RPMI7951 (cell line): ENCODE results near the gene RCVRN. TPM values are rescaled to one million over a fixed set of nuclear protein-coding genes. Genes with fewer than 3 reads are reported as not detected.
A peak's percentile ranks its signal among the peaks of the same experiment; 100 is the strongest.

ENCODE experiments used
- DNase-seq: peaks from one replicate; pipeline ENCODE4 v3.0.0-alpha.2; 2012; ENCODE audit warnings: low read depth
- total RNA-seq: library from RNA; depleted of rRNA; stranded (reverse); fragments of >200 nt; shearing (Covaris generic); gene quantifications from 2 replicates; pipeline ENCODE4 v1.2.3, GENCODE V29; 2014; rRNA removed

The RCVRN gene
- 0.36 TPM in 1 of 2 replicates, not detected in the other for total RNA-seq

DNA sequence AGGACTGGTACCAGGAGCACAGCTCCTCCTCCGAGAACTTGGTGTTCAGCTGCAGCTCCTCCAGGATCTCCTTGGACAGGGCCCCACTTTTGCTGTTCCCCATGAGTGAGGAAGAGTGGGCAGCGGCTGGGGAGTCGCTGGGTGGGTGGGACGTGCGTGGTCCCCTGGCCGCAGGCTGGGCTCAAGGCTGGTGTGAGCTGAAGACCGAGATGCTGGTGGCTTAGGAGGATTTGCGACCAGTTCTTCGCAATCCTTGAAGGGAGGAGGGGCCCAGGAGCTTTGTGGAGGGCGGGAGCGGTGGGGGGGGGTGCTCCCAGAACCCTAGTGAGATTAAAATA is at the start of gene RCVRN:
RCVRN (minus strand) TSS at position 194 of the 338 bp plus-strand sequence; CDS start at position 103, 91 bp downstream.
- DNase-seq: no peak

DNA sequence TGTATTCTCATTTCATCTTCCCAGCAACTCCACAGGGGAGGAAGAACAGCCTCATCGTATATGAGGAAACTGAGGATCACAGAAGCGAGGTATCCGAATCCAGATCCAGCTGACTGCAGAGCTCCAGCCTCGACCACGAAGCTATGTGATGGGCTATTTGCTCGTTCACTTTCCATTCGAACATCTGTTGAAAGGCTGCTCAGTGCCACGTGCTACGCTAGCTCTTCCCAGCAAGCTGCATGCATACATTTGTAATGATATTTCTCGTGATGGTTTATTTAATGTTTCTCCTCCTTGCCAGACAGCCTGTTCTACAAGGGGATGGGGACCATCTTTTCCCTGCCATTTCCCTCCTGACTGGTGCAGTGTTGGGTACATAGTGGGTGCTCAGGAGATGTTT is 48.4 kb upstream of the RCVRN start:
- no peak for DNase-seq

DNA sequence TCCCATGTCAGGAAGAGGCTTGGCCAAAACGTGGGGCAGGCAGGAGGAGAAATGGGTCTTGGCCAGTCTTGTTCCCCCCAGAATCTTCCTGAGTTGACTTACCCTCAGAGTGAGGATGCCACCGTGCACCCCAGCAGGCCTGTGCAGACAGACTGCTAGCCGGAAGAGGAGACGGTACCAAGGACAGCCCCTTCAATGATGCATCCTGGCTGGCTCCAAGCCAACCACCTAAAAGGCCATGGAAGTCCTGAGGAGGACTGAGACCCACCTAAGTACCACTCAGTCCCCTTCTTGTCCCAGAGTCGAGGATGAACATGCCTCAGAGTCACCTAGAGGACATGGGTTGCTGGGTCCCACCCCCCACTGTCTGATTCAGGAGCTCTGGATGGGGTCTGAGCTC is 46.7 kb upstream of the RCVRN start:
- DNase-seq: no peak

DNA sequence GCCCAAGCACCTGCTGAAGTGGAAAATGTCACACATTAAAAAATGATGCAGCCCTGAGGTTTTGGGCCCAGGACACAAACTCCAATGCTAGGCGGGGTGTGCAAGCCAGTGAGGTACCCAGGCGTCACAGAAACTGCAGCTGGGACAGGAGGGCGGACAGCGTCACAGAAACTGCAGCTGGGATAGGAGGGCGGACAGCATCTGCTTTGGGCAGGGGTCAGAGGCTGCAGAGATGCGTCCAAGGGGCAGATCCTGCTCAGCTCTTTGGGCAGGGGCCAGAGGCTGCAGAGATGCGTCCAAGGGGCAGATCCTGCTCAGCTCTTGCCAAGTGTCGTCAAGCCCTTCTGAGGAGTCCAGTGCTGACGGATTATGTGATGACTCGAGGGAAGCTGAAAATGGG is 43.9 kb upstream of the RCVRN start:
- DNase-seq: no peak

DNA sequence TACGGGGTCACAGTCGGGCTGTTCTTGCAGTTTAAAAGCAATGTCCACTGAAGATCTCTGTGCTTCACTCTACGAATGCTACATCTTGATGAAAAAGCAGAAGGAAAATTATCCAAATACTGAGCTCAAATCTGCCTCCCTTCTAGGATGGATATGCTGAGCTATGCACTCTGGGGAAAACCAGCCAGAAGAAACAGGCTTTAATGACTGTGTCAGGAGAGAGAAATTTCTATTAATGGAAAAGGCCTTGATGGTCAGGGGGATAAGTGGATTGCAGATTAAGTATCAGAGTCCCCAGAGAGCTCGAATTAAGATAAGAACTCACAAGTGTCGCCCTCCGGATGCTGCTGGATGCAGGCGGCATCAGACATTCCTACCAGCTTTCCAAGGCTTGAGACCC is 39.6 kb upstream of the RCVRN start:
- DNase-seq: no peak

DNA sequence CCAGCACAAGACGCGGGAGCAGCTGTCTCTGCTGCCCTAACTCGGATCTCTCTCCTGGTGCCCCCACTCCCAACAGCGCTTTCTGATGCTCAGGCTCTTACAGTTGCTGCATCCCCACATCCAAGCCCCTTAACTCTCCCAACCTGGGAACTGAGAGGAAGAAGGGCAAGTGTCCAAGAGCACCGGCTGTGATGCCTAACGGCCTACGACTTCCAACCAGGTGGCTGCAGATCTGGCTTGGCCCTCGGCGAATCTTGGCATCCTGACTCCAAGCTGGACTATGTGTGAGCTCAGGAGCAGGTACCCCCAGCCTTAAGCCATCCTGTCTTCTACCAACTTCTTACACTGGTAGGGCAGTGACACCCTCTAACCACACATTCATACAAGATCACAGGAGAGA is 38.3 kb upstream of the RCVRN start:
- no peak for DNase-seq

DNA sequence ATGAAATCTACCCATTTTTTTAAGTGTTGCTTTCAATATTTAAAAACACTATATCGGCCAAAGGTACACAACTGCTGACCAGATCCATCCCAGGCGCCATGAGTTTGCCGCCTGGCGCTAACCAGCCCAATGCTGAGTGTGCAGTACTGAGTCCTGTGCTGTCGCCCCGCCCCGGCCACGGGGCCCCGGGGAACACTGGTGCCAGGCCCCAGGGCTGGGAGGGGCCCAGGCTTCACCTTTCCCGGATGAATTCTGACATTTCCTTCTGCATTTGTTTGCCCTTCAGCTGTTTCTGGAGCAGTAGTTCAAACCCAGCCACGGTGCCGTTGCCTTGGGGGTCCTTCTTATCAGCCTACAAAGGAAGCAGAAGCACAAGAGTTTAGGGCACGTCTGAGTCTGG is 37.8 kb upstream of the RCVRN start:
- DNase-seq: no peak

DNA sequence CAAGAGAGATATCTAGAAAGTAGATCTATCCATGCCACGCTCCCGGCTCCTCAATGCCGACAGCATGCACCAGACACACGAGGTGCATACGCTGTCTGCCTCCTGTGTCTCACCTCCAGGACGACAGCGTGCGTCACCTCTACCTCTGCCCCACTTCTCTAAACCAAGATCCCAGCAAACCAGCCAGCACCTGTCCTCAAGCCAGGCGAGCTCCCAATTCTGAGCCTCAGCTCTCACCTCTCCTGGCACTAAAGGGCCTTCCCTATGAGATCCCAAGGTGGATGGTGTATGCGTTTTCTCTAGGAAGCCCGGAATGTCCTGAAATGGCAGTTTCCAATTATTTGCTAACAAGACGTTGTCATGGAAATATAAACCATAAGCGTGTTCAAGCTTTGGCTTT is 36.2 kb upstream of the RCVRN start:
- DNase-seq: no peak

DNA sequence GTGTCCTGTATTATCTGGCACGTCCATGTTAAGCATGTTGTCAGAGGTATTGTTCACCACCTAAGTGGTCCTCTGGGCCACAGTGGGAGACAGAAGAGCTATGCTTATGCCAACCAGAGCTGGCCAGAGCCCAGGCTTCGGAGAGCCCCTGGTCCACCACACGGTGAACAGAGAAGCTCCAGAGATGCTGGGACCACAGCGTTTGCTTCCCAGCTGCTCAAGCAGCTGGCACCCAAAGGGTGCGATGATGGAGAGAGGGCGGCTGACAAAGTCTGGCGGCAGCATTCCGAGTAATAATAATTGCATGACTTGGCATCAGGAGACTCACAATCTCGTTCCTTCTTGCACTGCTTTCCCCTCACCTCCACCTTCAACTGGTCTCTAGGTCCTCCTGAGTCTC is 35.8 kb upstream of the RCVRN start:
- DNase-seq: no peak

DNA sequence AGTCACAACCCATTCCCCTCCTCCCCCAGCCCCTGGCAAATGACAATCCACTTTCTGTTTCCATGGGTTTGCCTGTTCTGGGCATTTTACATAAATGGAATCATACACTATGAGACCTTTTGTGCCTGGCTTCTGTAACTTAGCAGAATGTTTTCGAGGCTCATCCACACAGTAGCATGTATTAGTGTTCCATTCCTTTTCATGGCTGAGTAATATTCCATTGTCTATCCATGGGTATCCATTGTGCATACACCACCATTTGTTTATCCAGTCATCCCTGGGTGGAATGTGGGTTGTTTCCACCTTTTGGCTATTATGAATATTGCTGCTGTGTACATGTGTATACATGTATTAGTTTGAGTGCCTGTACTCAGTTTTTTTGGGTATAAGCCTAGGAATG is 33.7 kb upstream of the RCVRN start:
- DNase-seq: no peak

DNA sequence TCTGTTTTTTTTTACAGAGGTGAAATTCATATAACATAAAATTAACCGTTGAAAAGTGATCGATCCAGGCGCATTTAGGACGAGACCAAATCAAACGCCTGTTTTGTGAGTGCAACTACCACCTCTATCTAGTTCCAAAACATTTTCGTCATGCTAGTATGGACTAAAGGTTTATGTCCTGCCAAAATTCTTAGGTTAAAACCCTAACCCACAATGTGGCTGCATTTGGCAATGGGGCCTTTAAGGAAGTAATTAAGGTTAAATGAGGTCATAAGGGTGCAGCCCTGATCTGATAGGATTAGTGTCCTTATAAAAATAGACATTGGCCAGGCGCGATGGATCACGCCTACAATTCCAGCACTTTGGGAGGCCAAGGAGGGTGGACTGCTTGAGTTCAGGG is 32.8 kb upstream of the RCVRN start:
- no peak for DNase-seq

DNA sequence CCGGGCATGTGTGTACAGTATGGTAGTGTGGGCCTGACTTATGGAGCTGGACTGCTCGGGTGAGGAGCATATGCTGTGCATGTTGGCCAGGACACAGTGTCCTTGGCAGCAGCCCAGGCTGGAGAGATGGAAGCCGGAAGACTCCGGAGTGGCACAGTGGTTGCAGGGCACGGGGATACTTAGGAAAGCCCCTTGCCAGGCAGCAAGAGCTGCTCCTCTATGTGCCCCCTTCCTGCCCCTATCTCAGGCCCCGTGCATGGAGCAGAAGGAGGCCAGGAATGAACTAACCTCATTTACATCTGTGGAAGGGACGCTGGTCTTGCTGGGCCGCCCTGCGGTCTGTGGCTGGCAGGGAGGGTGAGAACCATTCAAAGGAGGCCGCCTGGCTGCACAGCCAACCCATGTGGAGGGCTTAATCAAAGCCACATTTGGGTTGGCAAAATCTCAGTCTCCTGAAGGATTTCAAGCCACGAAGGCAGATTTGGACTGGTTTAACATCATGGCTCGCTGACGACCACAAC is 32.2 kb upstream of the RCVRN start:
- peak; percentile 27 for DNase-seq

DNA sequence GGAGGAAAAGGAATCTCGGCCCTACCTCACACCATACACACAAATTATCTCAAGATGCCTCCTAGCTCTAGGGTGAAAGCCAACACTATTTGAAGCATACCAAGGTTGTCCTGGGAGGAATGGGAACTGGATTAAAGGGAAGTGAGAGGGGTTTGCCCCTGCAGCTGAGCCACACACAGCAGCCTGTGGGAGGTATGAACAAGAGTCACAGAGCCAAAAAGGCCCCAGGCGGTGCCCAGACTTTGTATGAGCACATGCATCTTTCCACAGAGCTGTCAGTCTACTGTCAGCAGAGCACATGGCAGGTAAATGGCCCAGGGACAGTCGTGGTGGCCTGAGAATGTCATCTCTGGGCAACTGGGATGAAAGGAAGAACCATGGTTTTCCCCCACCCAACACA is 31.0 kb upstream of the RCVRN start:
- no peak for DNase-seq

DNA sequence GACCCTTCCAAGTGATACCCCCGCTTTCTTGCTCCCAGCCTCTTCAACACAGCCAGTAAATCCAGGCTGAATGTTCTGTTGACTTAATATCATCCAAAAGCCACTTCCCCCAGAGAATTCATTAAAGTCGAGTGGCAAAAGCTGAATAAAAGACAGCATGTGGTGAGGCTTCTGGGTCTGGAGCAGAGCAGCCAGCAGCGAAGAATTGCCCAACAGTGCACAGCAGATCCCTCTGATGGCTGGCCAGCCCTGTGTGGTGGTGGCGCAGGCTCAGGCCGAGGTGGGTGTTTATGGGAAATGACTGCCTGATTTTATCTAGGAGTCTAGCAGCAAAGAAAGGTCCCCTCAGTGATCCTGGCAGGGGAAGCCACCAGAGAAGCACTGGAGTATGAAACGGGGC is 30.3 kb upstream of the RCVRN start:
- no peak for DNase-seq

DNA sequence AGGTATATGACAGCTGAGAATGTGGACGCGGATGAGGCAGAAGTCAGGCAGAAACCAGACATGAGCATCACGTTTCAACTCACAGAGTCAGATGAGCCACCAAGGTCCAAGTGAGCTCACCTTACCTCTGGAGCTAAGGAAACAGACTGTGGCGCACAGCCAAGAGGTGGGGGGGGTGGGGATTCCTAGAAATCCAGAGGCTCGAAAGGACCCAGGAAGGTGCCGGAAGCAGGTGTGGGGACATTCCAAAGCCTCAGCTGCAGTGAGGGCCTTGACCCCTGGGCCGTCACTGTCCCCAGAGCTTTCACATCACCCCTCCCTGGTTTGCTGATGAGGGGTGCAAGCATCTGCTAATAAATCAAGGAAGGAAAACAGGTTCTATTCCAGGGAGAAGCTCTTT is 29.3 kb upstream of the RCVRN start:
- no peak for DNase-seq

DNA sequence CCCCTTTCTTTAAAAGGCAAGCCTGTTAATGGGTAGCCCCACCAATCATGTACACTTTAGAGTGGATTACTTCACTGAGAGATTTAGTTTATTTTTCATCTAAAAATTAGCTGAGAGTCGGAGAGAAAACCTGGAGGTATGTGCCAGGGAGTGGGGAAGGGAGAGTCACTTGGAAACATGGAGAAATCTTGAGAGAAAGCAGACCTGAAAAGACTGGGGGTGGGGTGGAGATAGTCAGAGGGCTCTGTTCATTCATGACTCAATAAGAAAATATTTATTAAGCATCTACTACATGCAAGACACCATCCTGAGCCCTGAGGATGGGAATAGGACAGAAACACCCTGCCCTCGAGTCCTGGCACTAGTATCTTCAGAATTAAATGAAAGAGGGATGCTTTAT is 27.4 kb upstream of the RCVRN start:
- no peak for DNase-seq

DNA sequence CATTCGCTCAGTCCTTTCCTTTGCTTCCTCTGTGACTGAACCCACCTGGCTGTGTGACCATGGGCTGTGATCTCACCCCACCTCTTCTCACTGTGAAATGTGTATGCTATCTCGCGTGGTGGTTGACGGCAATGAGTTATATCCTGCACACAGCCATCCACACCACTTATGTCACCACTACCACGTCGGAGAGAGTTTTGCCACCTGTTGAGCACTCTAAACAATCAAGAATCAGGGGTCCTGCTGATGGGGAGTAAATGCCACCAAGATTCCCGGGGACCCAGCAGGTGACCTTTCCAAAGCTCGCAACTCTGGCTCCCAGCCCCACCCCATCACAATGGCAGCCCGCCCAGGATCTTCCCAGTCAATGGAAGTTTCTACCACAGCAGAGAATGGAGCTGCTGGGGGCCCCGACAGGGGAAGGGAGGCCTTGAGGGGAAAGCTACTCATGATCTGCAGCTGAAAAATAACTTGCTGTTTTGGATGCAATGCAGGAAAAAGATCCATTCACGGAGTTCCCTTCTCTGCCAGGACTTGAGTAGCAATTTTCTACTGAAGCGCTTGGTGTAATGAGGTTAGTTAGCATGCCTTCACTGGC is 26.2 kb upstream of the RCVRN start:
- DNase-seq: no peak

DNA sequence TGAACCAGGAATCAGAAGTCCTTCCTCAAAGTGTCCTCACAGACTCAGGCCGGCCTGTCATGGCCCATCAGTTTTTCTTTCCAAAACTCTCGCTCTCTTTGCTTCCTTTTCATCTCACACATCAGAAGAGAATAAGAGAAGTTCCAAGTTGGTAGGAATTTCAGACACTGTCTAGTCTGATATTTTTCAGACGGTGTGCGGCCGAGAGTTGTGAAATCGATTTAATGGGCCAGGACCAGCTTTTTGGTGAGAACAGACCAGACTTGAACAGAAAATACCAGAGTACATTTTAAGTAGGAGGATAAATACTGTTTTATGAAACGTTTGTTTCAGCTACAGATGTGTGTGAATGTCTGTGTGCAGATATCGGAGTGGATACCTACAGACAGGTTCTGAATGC is 24.8 kb upstream of the RCVRN start:
- DNase-seq: no peak

DNA sequence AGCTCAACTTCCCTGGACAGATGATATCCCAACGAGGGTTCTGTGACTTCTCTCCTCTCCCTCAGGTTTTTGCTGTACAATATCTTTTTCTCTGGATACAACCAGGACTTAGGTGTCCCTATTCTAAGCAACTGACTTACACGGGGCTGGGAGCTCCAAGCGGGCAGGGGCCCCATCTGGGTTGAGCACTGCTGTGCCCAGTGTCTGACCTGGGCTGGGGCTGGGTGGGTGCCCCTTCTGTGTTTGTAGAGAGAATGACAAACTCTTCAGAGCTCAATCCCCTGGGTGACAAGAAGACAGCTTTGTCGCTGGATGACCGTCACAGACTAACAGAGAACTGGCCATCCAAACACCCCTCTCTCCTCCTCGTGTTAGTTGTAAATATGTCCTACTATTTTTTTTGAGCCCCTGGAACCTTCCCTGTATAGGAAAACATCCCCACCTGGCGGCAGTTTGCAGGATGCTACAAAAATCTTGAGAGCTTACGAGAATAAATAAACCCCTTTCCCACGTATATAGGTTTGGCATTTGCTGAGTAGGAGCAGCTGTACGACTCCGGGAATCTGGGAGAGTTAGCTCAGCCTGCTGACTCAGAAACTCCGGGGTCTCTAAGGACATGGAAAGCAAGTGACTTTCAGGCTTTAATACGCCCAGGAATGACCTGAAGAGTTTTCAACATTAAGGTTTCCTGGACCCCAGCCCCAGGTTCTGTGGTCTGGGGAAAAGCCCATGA is 23.7 kb upstream of the RCVRN start:
- DNase-seq: no peak

DNA sequence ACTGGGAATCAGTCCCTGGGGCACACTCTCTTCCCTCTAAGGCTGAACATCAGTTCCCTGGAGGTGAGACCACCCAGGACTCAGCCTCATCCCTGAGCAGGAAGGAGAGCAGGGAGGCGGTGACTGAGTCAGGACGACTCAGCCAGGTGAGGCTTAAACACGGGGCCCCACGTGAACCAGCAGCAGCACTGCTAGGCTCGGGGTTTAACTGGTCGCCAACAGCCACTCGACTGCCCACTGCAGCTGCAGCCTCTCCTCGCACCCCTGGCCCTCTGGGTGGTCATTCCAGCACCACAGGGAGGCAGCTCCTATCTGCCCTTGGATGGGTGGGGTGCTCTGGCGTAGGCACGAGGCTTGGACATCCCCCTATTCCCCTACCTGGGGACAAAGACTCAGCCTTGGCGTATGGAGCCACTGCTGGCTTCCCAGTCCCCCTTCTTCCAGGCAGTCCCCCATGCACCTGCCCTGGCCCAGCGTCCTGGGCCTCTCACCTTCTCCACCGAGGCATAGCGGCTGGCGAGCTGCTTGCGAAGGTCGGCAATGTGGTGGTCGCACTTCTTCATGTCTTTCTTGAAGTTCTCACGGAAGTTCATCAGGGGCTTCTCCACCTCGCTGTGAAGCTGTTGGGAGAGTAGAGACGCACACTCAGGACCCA is 21.2 kb upstream of the RCVRN start:
- no peak for DNase-seq

DNA sequence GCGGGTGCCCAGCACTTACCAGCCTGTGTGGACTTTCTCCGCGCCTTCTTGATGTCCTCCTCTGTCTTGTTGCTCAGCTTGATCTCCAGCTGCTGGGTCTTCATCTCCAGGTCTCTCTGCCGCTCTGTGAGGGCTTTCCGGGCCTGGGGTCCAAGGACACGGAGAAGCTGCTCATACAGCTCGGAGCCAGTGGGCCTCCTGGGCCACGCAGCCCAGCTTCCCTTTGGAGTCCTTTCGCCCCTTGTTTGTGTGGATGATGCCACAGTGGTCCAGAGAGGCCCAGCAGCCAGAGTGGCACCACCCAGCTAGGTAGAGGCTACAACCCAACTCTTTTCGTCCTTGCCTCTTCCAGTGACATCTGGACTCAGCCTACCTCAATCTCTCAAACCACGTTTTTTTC is 20.4 kb upstream of the RCVRN start:
- no peak for DNase-seq

DNA sequence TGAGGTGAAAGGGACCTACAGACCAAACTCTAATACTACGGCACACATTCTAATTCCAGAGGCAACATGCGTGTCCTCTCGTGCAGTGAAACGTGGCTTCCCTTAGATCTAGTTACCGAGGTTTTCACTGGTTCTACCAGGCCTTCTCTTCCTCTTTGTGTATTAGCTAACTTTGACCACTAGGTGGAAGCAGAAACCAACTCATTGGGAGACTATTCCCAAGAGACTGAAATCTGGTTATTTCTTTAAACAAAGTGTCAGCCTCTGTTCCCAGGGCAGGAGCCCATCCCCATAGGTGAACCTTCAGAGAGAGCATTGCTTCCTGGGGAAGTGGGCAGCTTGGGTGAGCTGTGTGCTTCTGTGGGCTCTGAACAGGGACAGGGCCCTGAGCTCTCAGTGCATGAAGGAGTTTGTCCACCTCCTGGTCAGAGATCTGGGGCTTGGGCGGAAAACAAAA is 19.7 kb upstream of the RCVRN start:
- peak; percentile 63 for DNase-seq
